Measurements from ENCODE around the gene CTBP2. TPM values are rescaled to one million over a fixed set of nuclear protein-coding genes. Genes with fewer than 3 reads are reported as not detected.

The CTBP2 gene
- polyA plus RNA-seq, 4 donors: 88.3 to 90.6 (median 90.0) TPM

DNA sequence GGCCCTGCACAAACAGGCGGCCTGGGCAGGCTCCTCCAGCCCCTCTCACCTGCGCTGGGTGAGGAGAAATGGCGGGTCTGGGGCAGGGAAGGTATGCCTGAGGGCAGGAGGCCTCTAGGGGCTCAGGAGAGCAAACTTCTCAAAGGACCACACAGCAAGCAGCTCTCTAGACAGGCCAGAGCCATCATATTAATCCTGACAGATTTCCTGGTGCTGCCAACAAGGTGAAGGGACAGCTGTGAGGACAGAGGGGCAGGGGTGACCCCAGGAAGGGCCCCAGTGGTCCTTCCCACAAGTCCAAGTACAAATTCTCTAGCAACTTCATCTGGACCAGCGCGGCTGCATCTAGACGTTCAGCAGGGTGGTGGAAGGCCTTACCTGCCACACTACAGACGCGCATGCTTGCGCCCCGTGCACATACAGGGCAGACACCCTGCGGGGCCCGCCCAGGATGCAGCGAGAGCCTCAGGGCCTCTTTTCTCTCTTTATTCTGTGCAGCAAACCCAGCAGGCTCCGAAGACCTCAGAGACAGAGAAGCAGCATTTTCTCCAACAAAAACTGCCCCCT is 156.4 kb downstream of the CTBP2 start:
- no peak for DNase-seq (ENCODE audit: low read depth in 4 of 4, low spot score in 3 of 4)

DNA sequence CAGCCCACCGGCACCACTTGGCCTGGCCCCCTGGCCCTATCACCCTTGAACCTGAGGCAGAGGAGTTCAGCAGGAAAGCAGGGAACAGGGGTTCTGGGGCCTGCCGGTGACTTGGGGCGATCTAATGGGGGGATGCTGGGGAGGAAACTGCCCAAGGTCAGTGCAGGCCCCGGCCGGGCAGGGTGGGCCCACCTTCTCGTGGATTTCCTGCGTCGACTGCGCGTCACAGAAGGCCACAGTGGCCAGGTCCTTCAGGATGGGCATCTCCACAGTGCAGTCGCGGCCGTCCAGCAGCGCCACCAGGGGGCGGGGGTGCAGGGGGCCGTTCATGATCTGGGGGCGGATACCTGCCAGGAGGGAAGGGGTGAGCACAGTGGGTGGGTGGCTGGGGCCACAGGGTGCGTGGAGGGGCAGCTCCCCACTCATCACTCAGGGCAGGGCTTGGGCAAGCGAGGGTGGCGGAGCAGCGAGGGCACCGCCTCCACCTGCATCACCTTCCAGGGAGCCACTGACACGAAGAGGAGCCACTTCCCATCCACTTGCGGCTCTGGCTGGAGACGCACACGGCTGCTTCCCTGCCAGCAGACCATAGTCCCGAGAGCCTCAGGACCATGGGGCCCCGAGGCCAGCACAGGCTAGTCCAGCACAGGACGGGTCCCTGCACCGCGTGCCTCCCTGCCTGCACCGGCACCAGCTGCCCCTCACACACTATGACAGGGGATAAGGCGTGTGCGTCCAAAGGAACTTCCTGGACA is 157.0 kb downstream of the CTBP2 start:
- no peak for DNase-seq (ENCODE audit: low read depth in 4 of 4, low spot score in 3 of 4)

DNA sequence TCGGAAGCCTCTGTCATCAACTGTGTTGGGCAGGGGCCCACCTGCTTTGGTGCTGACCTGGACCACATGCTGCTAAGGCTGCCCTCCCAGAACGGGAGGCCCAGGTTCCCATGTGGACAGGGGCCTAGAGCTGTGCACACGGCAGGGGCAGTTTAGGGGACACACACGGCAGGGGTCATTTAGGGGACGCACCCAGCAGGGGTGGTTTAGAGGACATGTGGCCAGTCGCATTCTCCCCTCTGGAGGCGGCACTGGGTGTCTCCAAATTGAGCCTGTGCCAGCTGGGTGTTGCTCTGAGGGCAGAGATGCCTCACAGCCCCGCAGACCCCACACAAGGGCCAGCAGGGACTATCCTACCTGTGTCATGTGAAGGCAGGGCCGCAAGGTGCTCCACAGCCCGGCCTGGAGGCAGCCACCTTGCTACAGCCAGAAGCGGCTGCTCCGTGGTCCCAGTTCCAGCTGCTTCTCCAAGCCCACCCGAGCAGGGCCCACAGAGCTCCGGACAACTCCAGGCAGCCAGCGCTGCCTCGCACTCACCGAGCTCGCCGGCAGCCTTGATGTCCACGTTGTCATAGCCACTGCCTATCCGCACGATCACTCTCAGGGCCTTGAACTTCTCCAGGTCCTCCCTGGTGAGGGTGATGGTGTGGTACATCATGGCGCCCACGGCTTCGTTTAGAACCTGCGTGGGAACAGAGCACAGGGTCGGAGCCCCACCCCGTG is 157.8 kb downstream of the CTBP2 start:
- DNase-seq (ENCODE audit: low read depth in 4 of 4, low spot score in 3 of 4): no peak

DNA sequence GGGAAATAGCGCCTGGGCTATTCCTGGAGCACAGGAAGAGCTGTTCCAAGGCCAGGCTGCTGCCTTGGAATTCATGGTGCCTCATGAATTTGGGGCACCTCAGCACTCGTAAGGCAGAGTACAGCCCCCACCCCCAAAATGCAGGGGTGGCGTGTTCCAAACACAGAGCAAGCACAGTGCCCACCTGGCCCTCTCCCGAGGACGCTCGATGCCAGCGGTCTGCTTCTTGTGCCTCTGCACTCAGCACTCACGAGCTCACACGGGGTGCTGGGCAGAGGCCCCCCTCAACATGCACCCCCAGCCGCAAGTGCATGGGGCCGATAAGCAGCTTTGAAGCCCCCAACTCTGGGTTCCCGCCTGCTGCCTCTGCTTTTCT is 158.3 kb downstream of the CTBP2 start:
- DNase-seq (ENCODE audit: low read depth in 4 of 4, low spot score in 3 of 4): no peak

DNA sequence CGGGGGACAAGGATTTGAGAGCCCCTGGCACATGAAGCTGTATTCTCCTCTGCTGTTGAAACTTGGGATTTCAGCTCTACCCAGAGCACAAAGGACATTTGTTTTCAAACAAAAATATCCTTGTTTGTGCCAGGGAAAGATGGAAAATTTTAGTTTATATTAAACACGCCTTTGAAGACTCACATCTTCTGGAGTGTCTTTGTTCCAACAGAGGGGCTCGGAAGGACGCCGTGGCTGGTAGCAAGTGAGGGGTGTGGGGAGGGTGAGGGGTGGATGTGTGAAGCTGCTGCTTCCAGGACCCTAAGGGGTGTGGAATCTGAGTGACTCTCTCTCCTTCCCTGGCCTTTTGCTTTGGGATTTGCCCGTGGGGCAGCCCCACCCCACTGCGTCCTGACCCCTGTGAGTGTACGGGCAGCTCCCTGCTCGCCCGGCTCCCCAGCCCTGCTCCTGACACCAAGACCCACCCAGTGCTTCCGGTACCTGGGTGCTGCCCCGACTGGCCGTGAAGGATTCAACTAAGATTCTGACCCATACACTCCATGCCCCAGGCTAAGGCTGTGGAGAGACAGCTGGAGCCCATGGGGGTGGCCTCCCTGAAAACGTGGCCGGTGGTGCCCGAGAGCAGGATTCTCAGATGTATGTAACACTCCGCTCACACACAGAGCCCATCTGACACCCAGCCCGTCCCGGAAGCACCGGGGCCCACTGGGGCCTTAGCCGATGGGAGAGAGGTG is 158.9 kb downstream of the CTBP2 start:
- no peak for DNase-seq (ENCODE audit: low read depth in 4 of 4, low spot score in 3 of 4)

GRCh38 chr10:125000366-125001312 is 159.7 kb downstream of the CTBP2 start:
- DNase-seq (ENCODE audit: low read depth in 4 of 4, low spot score in 3 of 4): no peak

- DNase-seq (ENCODE audit: low read depth in 4 of 4, low spot score in 3 of 4): no peak
Measured at GRCh38 chr10:124999433-125000365, 160.7 kb downstream of the CTBP2 start.

GRCh38 chr10:124998624-124999291 is 161.6 kb downstream of the CTBP2 start:
- DNase-seq (ENCODE audit: low read depth in 4 of 4, low spot score in 3 of 4): no peak

DNA sequence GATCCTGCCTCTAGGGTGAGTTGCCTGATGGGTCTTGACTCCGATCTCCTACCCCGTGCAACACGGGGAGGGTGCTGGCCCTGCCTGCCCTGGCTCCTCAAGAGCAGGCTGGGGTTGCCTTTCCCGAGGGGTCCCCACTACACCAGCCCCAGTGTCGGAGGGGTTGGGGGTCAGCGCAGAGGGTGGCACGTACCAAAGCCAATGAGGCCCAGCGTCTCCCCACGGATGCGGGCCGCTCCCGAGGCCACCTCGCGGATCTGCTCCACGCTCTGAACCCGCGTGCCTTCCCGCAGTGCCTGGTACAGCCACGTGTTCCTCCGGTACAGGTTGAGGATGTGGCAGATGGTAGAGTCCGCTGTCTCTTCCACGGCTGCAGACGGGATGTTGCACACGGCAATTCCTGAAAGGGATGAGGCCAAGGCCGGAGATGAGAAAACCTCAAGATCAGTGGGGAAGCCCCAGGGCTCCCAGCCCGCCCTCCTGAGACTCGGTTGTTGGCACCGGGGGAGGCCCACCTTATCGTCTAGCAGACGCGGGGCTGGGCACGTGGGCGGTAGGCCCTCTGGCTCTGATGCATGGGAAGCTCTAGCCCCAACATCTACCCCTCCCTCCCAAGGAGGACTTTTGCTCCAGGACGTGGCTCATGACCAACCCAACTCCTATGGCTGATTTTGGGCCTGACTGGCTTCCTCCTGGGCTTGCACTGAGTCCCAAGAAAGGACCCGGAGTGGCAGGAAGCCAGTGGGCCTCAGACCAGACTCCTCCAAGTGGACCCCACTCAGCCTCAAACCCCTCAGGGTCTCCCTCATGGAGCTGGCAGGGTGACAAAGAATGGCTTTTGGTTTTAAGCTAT is 162.4 kb downstream of the CTBP2 start:
- no peak for DNase-seq (ENCODE audit: low read depth in 4 of 4, low spot score in 3 of 4)

GRCh38 chr10:124997306-124997705 is 163.1 kb downstream of the CTBP2 start:
- DNase-seq (ENCODE audit: low read depth in 4 of 4, low spot score in 3 of 4): no peak

- DNase-seq (ENCODE audit: low read depth in 4 of 4, low spot score in 3 of 4): no peak
Measured at GRCh38 chr10:124996854-124997215, 163.5 kb downstream of the CTBP2 start.

DNA sequence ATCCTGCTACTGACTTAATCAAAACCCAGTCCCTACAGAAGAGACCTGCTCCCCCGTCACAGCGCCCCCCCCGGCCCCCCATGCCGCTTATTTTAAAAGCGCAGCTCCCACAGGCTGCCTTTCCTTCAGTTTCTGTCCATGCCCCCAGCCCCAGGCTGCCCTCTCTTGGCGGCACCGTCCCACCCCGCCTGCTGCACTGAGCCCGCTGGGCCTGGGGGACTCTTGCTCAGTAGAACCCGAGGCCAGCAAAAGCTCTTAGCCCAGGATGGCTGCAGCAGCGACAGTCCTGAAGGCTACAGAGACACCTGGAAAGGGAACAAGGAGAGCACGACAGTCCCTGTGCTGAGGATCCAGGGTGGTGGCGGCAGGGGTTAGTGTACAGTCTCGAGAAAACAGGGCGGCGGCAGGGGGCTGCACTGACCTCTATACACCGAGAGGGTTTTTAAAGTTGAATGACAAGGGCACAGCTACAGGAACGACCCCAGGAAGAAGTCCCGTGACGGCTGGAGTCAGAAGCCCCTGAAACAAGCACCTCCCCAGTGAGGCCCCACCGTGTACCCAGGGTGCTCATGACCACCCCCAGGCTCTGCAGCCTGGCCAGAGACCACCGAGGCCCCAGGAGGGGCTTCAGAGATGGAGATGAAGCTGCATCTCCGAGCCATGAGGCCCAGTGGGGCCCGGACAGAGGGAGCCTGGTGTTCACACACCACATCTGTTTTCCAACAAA is 164.1 kb downstream of the CTBP2 start:
- no peak for DNase-seq (ENCODE audit: low read depth in 4 of 4, low spot score in 3 of 4)

- no peak for DNase-seq (ENCODE audit: low read depth in 4 of 4, low spot score in 3 of 4)
Measured at GRCh38 chr10:124995605-124996004, 164.8 kb downstream of the CTBP2 start.

- DNase-seq (ENCODE audit: low read depth in 4 of 4, low spot score in 3 of 4): no peak
Measured at GRCh38 chr10:124994573-124995473, 165.5 kb downstream of the CTBP2 start.

- DNase-seq (ENCODE audit: low read depth in 4 of 4, low spot score in 3 of 4): no peak
Measured at GRCh38 chr10:124993736-124994451, 166.5 kb downstream of the CTBP2 start.
